HEK293 (cell line): ENCODE measurements around the gene CORO2B.

Experiments
- CTCF ChIA-PET: fragments of 350-600 bp; formaldehyde crosslinking; extraction: SDS; loops from one replicate; lab custom pipeline; 2021; ENCODE audit warnings: antibody characterized with exemption; lab: Yijun Ruan, JAX
- POLR2A ChIA-PET: fragments of 300-600 bp; formaldehyde crosslinking; extraction: SDS; loops from one replicate; lab custom pipeline; 2020; ENCODE audit warnings: antibody characterized with exemption, inconsistent platforms; lab: Yijun Ruan, JAX
- H3K27ac ChIP-seq: fragments of 200-500 bp; sonication (Bioruptor generic); 2 replicates; pipeline ENCODE4 v1.5.1; 2014; ENCODE audit warnings: low read depth, low read length, control low read depth, inconsistent platforms; ENCODE audit errors: extremely low read depth
- H3K36me3 ChIP-seq, 2 experiments: fragments of 200-500 bp in 1 of 2; sonication (Bioruptor generic) in 1 of 2; 1 replicate in 1 of 2; 2 replicates in 1 of 2; pipeline ENCODE4 v1.5.1; 2014 to 2017; ENCODE audit warnings: inconsistent platforms in 2 of 2, low read length in 2 of 2; ENCODE audit not compliant: control insufficient read depth in 2 of 2, insufficient read depth in 1 of 2
- H3K4me1 ChIP-seq: fragments of 200-500 bp; sonication (Bioruptor generic); 2 replicates; pipeline ENCODE4 v1.5.1; 2014; ENCODE audit warnings: mild to moderate bottlenecking, low read length, inconsistent platforms; ENCODE audit not compliant: control insufficient read depth, insufficient read depth
- H3K4me3 ChIP-seq: 2 replicates; pipeline ENCODE4 v1.5.1; 2011; ENCODE audit warnings: low read depth, mild to moderate bottlenecking, control low read depth, low read length, moderate library complexity
- H3K9me3 ChIP-seq: fragments of 200-500 bp; sonication (Bioruptor generic); 2 replicates; pipeline ENCODE4 v1.5.1; 2014; ENCODE audit warnings: low read depth, low read length, inconsistent platforms; ENCODE audit not compliant: control insufficient read depth, insufficient read depth
- GLIS1 ChIP-seq: fragments of 450-650 bp; formaldehyde crosslinking; IDR thresholded peaks from 2 replicates; pipeline ENCODE4 v1.5.1; 2016; ENCODE audit warnings: missing biosample characterization, missing genetic modification characterization
- IKZF3 ChIP-seq: fragments of 450-650 bp; IDR thresholded peaks from 2 replicates; pipeline ENCODE4 v1.5.0; 2018; ENCODE audit warnings: missing biosample characterization, mild to moderate bottlenecking, missing genetic modification characterization, moderate library complexity
- KLF8 ChIP-seq: fragments of 450-650 bp; formaldehyde crosslinking; IDR thresholded peaks from 2 replicates; pipeline ENCODE4 v1.5.1; 2016; ENCODE audit warnings: missing biosample characterization, missing genetic modification characterization
- OSR2 ChIP-seq: fragments of 450-650 bp; formaldehyde crosslinking; IDR thresholded peaks from 2 replicates; pipeline ENCODE4 v1.5.1; 2016; ENCODE audit warnings: missing biosample characterization, missing genetic modification characterization
- OVOL3 ChIP-seq: fragments of 450-650 bp; formaldehyde crosslinking; IDR thresholded peaks from 2 replicates; pipeline ENCODE4 v1.5.1; 2016; ENCODE audit warnings: missing biosample characterization, missing genetic modification characterization
- SCRT1 ChIP-seq: fragments of 450-650 bp; formaldehyde crosslinking; IDR thresholded peaks from 2 replicates; pipeline ENCODE4 v1.5.1; 2016; ENCODE audit warnings: missing biosample characterization, missing genetic modification characterization, borderline replicate concordance
- SCRT2 ChIP-seq: fragments of 450-650 bp; formaldehyde crosslinking; IDR thresholded peaks from 2 replicates; pipeline ENCODE4 v1.5.1; 2016; ENCODE audit warnings: missing biosample characterization, missing genetic modification characterization
- TCF7L2 ChIP-seq: IDR thresholded peaks from 2 replicates; pipeline ENCODE4 v1.6.1; 2011; ENCODE audit warnings: low read depth, mild to moderate bottlenecking, inconsistent platforms, low read length, moderate library complexity, borderline replicate concordance
- ZEB2 ChIP-seq: fragments of 450-650 bp; formaldehyde crosslinking; IDR thresholded peaks from 2 replicates; pipeline ENCODE4 v1.5.1; 2016; ENCODE audit warnings: missing biosample characterization, missing genetic modification characterization
- ZFHX2 ChIP-seq: fragments of 450-650 bp; formaldehyde crosslinking; conservative IDR thresholded peaks from 2 replicates; pipeline ENCODE4 v1.5.1; 2016; ENCODE audit warnings: missing biosample characterization, missing genetic modification characterization
- ZFP41 ChIP-seq: fragments of 450-650 bp; formaldehyde crosslinking; IDR thresholded peaks from 2 replicates; pipeline ENCODE4 v1.5.1; 2016; ENCODE audit warnings: missing biosample characterization, missing genetic modification characterization, borderline replicate concordance
- ZNF121 ChIP-seq: fragments of 450-650 bp; formaldehyde crosslinking; IDR thresholded peaks from 2 replicates; pipeline ENCODE4 v1.5.1; 2016; ENCODE audit warnings: missing biosample characterization, missing genetic modification characterization
- ZNF138 ChIP-seq: fragments of 450-650 bp; formaldehyde crosslinking; IDR thresholded peaks from 2 replicates; pipeline ENCODE4 v1.5.1; 2016; ENCODE audit warnings: missing biosample characterization, missing genetic modification characterization, borderline replicate concordance
- ZNF146 ChIP-seq: fragments of 450-650 bp; formaldehyde crosslinking; IDR thresholded peaks from 2 replicates; pipeline ENCODE4 v1.5.1; 2016; ENCODE audit warnings: missing biosample characterization, missing genetic modification characterization
- ZNF2 ChIP-seq: fragments of 450-650 bp; formaldehyde crosslinking; IDR thresholded peaks from 2 replicates; pipeline ENCODE4 v1.5.1; 2016; ENCODE audit warnings: missing biosample characterization, missing genetic modification characterization
- ZNF221 ChIP-seq: fragments of 450-650 bp; formaldehyde crosslinking; IDR thresholded peaks from 2 replicates; pipeline ENCODE4 v1.5.1; 2017; ENCODE audit warnings: missing biosample characterization, missing genetic modification characterization, borderline replicate concordance
- ZNF391 ChIP-seq: fragments of 450-650 bp; formaldehyde crosslinking; IDR thresholded peaks from 2 replicates; pipeline ENCODE4 v1.5.1; 2016; ENCODE audit warnings: low read depth, missing biosample characterization, missing genetic modification characterization, borderline replicate concordance
- ZNF433 ChIP-seq: fragments of 450-650 bp; formaldehyde crosslinking; IDR thresholded peaks from 2 replicates; pipeline ENCODE4 v1.5.1; 2016; ENCODE audit warnings: missing biosample characterization, missing genetic modification characterization, low read depth
- ZNF473 ChIP-seq: fragments of 450-650 bp; formaldehyde crosslinking; IDR thresholded peaks from 2 replicates; pipeline ENCODE4 v1.5.1; 2017; ENCODE audit warnings: missing biosample characterization, missing genetic modification characterization
- ZNF48 ChIP-seq: fragments of 450-650 bp; formaldehyde crosslinking; IDR thresholded peaks from 2 replicates; pipeline ENCODE4 v1.5.1; 2016; ENCODE audit warnings: missing biosample characterization, missing genetic modification characterization
- ZNF501 ChIP-seq: fragments of 450-650 bp; formaldehyde crosslinking; IDR thresholded peaks from 2 replicates; pipeline ENCODE4 v1.5.1; 2016; ENCODE audit warnings: missing biosample characterization, missing genetic modification characterization
- ZNF560 ChIP-seq: fragments of 450-650 bp; formaldehyde crosslinking; IDR thresholded peaks from 2 replicates; pipeline ENCODE4 v1.5.1; 2017; ENCODE audit warnings: missing biosample characterization, missing genetic modification characterization, borderline replicate concordance
- ZNF596 ChIP-seq: fragments of 450-650 bp; IDR thresholded peaks from 2 replicates; pipeline ENCODE4 v1.5.0; 2018; ENCODE audit warnings: missing biosample characterization, mild to moderate bottlenecking, missing genetic modification characterization, moderate library complexity
- ZNF626 ChIP-seq: fragments of 450-650 bp; sonication (Bioruptor Pico); formaldehyde crosslinking; IDR thresholded peaks from 2 replicates; pipeline ENCODE4 v1.5.1; 2018; ENCODE audit warnings: missing biosample characterization, missing genetic modification characterization, inconsistent platforms
- ZNF658 ChIP-seq: fragments of 450-650 bp; formaldehyde crosslinking; IDR thresholded peaks from 2 replicates; pipeline ENCODE4; 2016; ENCODE audit warnings: missing biosample characterization, missing genetic modification characterization
- ZNF670 ChIP-seq: fragments of 450-650 bp; formaldehyde crosslinking; IDR thresholded peaks from 2 replicates; pipeline ENCODE4 v1.5.1; 2016; ENCODE audit warnings: missing biosample characterization, missing genetic modification characterization, low read depth
- ZNF701 ChIP-seq: fragments of 450-650 bp; formaldehyde crosslinking; IDR thresholded peaks from 2 replicates; pipeline ENCODE4 v1.5.1; 2016; ENCODE audit warnings: missing biosample characterization, missing genetic modification characterization
- ZNF777 ChIP-seq: fragments of 450-650 bp; formaldehyde crosslinking; IDR thresholded peaks from 2 replicates; pipeline ENCODE4 v1.5.1; 2017; ENCODE audit warnings: missing biosample characterization, missing genetic modification characterization, borderline replicate concordance
- ZNF791 ChIP-seq: fragments of 450-650 bp; formaldehyde crosslinking; IDR thresholded peaks from 2 replicates; pipeline ENCODE4 v1.5.1; 2016; ENCODE audit warnings: missing biosample characterization, missing genetic modification characterization
- TF ChIP-seq, protein P1 (sequence below): fragments of 450-650 bp; formaldehyde crosslinking; IDR thresholded peaks from 2 replicates; pipeline ENCODE4; 2016; ENCODE audit warnings: missing biosample characterization, missing genetic modification characterization
- TF ChIP-seq, protein P2 (sequence below): fragments of 450-650 bp; formaldehyde crosslinking; IDR thresholded peaks from 2 replicates; pipeline ENCODE4 v1.5.1; 2016; ENCODE audit warnings: missing biosample characterization, missing genetic modification characterization, low read depth
- TF ChIP-seq, protein P3 (sequence below): fragments of 450-650 bp; formaldehyde crosslinking; IDR thresholded peaks from 2 replicates; pipeline ENCODE4 v1.5.1; 2016; ENCODE audit warnings: missing biosample characterization, missing genetic modification characterization

CORO2B gene

DNA sequence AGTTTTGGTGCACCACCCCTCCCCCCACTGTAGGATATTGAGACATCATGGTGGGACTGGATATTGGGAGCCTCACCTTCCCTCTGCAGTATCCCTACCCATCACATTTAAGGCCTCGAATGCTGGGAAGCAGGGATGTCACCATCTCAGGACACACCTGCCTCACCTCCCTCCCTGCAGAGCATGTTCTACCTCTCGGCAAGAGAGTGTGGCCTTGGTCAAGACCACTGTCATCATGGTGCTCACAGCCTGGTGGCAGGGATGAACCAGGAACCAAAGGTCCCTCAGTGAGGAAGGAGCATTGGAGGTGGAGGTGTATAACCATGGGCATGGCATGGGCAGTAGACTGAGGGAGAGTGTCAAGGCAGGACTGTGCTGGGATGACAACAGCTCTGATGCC lies 104.8 kb downstream of the CORO2B start (continued):
- TF ChIP-seq ZNF658 (no peak), SCRT2 (no peak), ZNF501 (tag by site-specific recombination) (no peak), ZNF777 (no peak)

DNA sequence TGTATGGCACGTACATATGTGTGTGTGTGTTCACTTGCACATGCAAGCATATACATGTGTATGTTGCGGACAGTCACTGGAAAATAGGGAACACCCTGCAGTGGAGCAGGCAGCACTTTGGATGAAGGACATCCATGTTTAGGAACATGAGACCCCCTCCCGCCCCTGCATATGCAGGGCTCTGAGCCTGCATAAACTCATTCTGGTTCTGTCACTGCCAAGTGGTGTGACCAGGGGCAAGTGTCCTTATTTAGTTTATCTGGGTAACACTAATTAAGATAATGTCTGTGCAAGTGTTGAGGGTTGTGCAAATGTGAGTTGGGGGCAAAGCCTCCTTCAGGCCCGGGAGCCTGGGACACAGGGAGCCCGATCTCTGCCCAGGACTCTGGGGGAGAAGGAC lies 105.7 kb downstream of the CORO2B start:
- ChIA-PET POLR2A (no interaction called here), CTCF (interaction anchor here (1.2 to 1.6 kb wide), 2 partner anchors 9 to 10 kb away, joined by 4 to 10 read pairs; no protein-coding TSS in a partner anchor)
- TF ChIP-seq OVOL3 (tag by site-specific recombination) (no peak), ZNF658 (no peak), KLF8 (tag by site-specific recombination) (no peak), ZNF670 (tag by site-specific recombination) (no peak), ZNF791 (no peak), ZEB2 (tag by site-specific recombination) (no peak), TCF7L2 (no peak), ZNF701 (tag by site-specific recombination) (no peak), OSR2 (no peak), ZNF626 (tag by site-specific recombination) (no peak)
- TF ChIP-seq, protein P1, sequence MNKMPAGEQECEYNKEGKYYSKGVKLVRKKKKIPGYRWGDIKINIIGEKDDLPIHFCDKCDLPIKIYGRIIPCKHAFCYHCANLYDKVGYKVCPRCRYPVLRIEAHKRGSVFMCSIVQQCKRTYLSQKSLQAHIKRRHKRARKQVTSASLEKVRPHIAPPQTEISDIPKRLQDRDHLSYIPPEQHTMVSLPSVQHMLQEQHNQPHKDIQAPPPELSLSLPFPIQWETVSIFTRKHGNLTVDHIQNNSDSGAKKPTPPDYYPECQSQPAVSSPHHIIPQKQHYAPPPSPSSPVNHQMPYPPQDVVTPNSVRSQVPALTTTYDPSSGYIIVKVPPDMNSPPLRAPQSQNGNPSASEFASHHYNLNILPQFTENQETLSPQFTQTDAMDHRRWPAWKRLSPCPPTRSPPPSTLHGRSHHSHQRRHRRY (tag by site-specific recombination): no peak
- Histone ChIP-seq H3K27ac (no peak overlapping the region), H3K4me1 (no peaks in the 10 kb centered on the region), H3K9me3 (no peaks in the 10 kb centered on the region), H3K36me3 (no peaks in the 10 kb centered on the region), H3K4me3 (no peak overlapping the region)

DNA sequence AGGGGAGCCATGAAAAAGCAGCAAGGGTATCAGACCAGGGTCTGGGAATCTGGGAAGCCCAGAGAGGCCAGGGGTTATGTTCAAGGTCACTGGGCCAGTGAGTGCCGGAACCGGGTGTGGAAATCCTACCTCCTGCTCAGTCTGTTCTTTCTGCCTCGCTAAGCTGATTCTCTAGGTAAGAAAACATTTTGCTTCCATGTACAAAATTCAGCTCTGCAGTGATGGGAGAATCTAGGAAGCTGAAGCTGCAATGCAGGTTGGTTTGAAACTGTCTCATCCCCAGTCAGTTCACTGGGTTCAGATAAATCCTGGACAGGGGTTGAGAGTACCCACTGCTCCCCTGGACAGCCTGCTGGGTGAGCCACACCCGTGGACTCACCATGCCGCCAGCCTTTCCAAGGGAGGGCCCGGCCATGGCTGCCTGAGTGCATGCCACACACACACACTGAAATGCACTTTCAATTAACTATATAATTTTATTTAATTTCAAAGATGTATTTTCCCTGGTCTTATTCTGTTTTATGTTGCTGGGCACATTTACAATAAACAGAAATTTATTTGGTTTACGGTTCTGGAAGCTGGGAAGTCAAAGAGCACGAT lies 108.4 kb downstream of the CORO2B start:
- Histone ChIP-seq H3K9me3 (no peaks in the 10 kb centered on the region), H3K4me1 (peaks cover 5% of the 10 kb centered on the region), H3K27ac (no peak overlapping the region), H3K4me3 (no peak overlapping the region), H3K36me3 (no peaks in the 10 kb centered on the region)
- TF ChIP-seq ZFP41 (tag by site-specific recombination): no peak
- TF ChIP-seq ZNF138 (tag by site-specific recombination): no peak
- TF ChIP-seq IKZF3 (tag by site-specific recombination): no peak
- no peak for TF ChIP-seq ZFHX2 (tag by site-specific recombination)
- TF ChIP-seq ZNF146 (tag by site-specific recombination): no peak
- TF ChIP-seq, protein P2, sequence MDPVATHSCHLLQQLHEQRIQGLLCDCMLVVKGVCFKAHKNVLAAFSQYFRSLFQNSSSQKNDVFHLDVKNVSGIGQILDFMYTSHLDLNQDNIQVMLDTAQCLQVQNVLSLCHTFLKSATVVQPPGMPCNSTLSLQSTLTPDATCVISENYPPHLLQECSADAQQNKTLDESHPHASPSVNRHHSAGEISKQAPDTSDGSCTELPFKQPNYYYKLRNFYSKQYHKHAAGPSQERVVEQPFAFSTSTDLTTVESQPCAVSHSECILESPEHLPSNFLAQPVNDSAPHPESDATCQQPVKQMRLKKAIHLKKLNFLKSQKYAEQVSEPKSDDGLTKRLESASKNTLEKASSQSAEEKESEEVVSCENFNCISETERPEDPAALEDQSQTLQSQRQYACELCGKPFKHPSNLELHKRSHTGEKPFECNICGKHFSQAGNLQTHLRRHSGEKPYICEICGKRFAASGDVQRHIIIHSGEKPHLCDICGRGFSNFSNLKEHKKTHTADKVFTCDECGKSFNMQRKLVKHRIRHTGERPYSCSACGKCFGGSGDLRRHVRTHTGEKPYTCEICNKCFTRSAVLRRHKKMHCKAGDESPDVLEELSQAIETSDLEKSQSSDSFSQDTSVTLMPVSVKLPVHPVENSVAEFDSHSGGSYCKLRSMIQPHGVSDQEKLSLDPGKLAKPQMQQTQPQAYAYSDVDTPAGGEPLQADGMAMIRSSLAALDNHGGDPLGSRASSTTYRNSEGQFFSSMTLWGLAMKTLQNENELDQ (tag by site-specific recombination): no peak
- TF ChIP-seq ZNF391 (tag by site-specific recombination): no peak
- TF ChIP-seq ZNF560 (tag by site-specific recombination): no peak
- TF ChIP-seq ZNF433 (tag by site-specific recombination): no peak
- no peak for TF ChIP-seq ZNF48 (tag by site-specific recombination)
- TF ChIP-seq, protein P3, sequence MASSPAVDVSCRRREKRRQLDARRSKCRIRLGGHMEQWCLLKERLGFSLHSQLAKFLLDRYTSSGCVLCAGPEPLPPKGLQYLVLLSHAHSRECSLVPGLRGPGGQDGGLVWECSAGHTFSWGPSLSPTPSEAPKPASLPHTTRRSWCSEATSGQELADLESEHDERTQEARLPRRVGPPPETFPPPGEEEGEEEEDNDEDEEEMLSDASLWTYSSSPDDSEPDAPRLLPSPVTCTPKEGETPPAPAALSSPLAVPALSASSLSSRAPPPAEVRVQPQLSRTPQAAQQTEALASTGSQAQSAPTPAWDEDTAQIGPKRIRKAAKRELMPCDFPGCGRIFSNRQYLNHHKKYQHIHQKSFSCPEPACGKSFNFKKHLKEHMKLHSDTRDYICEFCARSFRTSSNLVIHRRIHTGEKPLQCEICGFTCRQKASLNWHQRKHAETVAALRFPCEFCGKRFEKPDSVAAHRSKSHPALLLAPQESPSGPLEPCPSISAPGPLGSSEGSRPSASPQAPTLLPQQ: no peak
- TF ChIP-seq GLIS1 (tag by site-specific recombination): no peak
- no peak for TF ChIP-seq SCRT1 (tag by site-specific recombination)
- TF ChIP-seq ZNF473 (tag by site-specific recombination): no peak
- no peak for TF ChIP-seq ZNF221
- no peak for TF ChIP-seq ZNF121
- no peak for TF ChIP-seq ZNF596 (tag by site-specific recombination)
- no peak for TF ChIP-seq ZNF2
- CTCF ChIA-PET: interaction anchor here (0.6 to 1.5 kb wide), 4 partner anchors 54 to 534 kb away, joined by 3 to 6 read pairs (median 4); no protein-coding TSS in a partner anchor
- POLR2A ChIA-PET: no interaction called here
